Gastroesophageal sphincter (tissue), 3 donors: ENCODE data around the gene SSBP2.

ENCODE experiments used
- CTCF ChIP-seq, 4 experiments: fragments of 200-600 bp in 2 of 4; fragments of 450-650 bp in 2 of 4; sonication (generic) in 1 of 4; IDR thresholded peaks; one replicate each; pipeline ENCODE4 v1.5.1; 2017 to 2019; ENCODE audit warnings: antibody characterized with exemption in 4 of 4, mild to moderate bottlenecking in 2 of 4, moderate library complexity in 2 of 4
- POLR2A ChIP-seq, 2 donors: fragments of 450-650 bp; IDR thresholded peaks; one replicate each; pipeline ENCODE4 v1.6.1; 2017; ENCODE audit warnings: antibody characterized with exemption in 2 of 2, mild to moderate bottlenecking in 2 of 2, moderate library complexity in 1 of 2
- POLR2AphosphoS5 ChIP-seq: sonication (generic); formaldehyde crosslinking; IDR thresholded peaks from one replicate; pipeline ENCODE4 v1.6.1; 2017; ENCODE audit warnings: antibody characterized with exemption

GRCh38 chr5:81556809-81557208 lies 194.1 kb downstream of the SSBP2 start:
- TF ChIP-seq CTCF (IDR thresholded peaks at IDR 0.05) (no peak), POLR2A (IDR thresholded peaks at IDR 0.05) (no peak), POLR2AphosphoS5 (no peak)
